Smooth muscle cell (in vitro differentiated cells): ENCODE results near the gene SEC14L3. TPM values are rescaled to one million over a fixed set of nuclear protein-coding genes. Genes with fewer than 3 reads are reported as not detected.

Source experiments
- DNase-seq: peaks from one replicate; lab custom pipeline; 2025; ENCODE audit not compliant: unreplicated experiment; lab: John Stamatoyannopoulos, UW
- H2AFZ ChIP-seq: fragments of 200-600 bp; sonication (generic); 2 replicates; pipeline ENCODE4 v1.6.0; 2016; ENCODE audit warnings: antibody characterized with exemption, low read depth, mild to moderate bottlenecking
- H3F3A ChIP-seq: fragments of 200-600 bp; sonication (generic); 2 replicates; pipeline ENCODE4 v1.6.0; 2017; ENCODE audit warnings: antibody characterized with exemption, low read depth
- H3K27ac ChIP-seq: fragments of 200-600 bp; sonication (generic); 2 replicates; pipeline ENCODE4 v1.5.1; 2016; ENCODE audit warnings: low read depth, mild to moderate bottlenecking
- H3K27me3 ChIP-seq: fragments of 200-600 bp; sonication (generic); 2 replicates; pipeline ENCODE4 v1.6.1; 2016; ENCODE audit warnings: low read depth, mild to moderate bottlenecking
- H3K36me3 ChIP-seq: fragments of 200-600 bp; sonication (generic); 2 replicates; pipeline ENCODE4 v1.5.1; 2016; ENCODE audit warnings: low read depth
- H3K4me1 ChIP-seq: fragments of 200-600 bp; sonication (generic); 2 replicates; pipeline ENCODE4 v1.5.1; 2016; ENCODE audit warnings: low read depth
- H3K4me2 ChIP-seq: fragments of 200-600 bp; sonication (generic); 2 replicates; pipeline ENCODE4 v1.6.0; 2016; ENCODE audit warnings: mild to moderate bottlenecking
- H3K4me3 ChIP-seq: fragments of 200-600 bp; sonication (generic); 2 replicates; pipeline ENCODE4 v1.5.1; 2016; ENCODE audit warnings: mild to moderate bottlenecking
- H3K79me2 ChIP-seq: fragments of 200-600 bp; sonication (generic); 2 replicates; pipeline ENCODE4 v1.6.0; 2016; ENCODE audit warnings: low read depth, mild to moderate bottlenecking
- H3K9ac ChIP-seq: fragments of 200-600 bp; sonication (generic); 2 replicates; pipeline ENCODE4 v1.6.0; 2016; ENCODE audit warnings: low read depth
- H3K9me3 ChIP-seq: fragments of 200-600 bp; sonication (generic); replicated peaks from 2 replicates; pipeline ENCODE4 v1.5.1; 2016; ENCODE audit warnings: low read depth
- H4K20me1 ChIP-seq: fragments of 200-600 bp; sonication (generic); 2 replicates; pipeline ENCODE4 v1.6.0; 2016; ENCODE audit warnings: low read depth
- WGBS: methylation state at CpG from one replicate; pipeline ENCODE4 v1.1.7; 2016; ENCODE audit warnings: low lambda C conversion rate; 5-methylcytosine and 5-hydroxymethylcytosine counted together
- polyA plus RNA-seq: library from polyadenylated mRNA; unstranded; fragments of >200 nt; fragmentation: Nextera tagmentation; extraction: Ambion mirVana; gene quantifications from 2 replicates; pipeline ENCODE4 v1.2.1, GENCODE V29; 2016
- total RNA-seq: library from RNA; depleted of rRNA; stranded (reverse); fragments of >200 nt; gene quantifications from 2 replicates; pipeline ENCODE4 v1.2.3, GENCODE V29; 2014
- TF ChIP-seq, protein P1 (sequence below): fragments of 200-600 bp; sonication (generic); IDR thresholded peaks from 2 replicates; pipeline ENCODE4 v1.5.1; 2017; ENCODE audit warnings: borderline replicate concordance, mild to moderate bottlenecking, antibody characterized with exemption; ENCODE audit not compliant: insufficient read depth, poor library complexity, severe bottlenecking

Gene SEC14L3
- total and polyA plus RNA-seq, 2 experiments from 2014 or later = not detected

DNA sequence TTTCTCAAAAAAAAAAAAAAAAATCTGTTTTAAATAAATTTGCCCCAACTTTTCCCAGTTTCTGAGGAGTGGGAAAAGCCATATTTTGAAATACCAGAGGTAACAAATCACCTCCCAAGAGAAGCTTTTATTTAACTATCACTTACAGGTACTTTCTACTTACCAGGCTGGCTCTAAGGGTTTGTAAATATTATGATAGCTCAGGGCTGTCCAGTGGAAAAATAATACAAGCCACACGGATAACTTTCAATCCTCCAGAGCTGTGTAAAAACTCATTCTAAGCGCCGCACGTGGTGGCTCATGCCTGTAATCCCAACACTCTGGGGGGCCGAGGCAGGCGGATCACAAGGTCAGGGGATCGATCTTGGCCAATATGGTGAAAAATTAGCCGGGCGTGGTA is 39.3 kb upstream of the SEC14L3 start:
- WGBS = 97% methylated on average over 9 of the region's 9 CpGs
- Histone ChIP-seq H3K36me3 (no peaks in the 10 kb centered on the region), H3K9ac (no peak overlapping the region), H3F3A (no peaks in the 10 kb centered on the region), H3K4me1 (no peaks in the 10 kb centered on the region), H2AFZ (no peak overlapping the region), H3K4me2 (no peak overlapping the region), H4K20me1 (no peaks in the 10 kb centered on the region), H3K27me3 (no peaks in the 10 kb centered on the region), H3K9me3 (no peaks in the 10 kb centered on the region), H3K27ac (no peak overlapping the region), H3K4me3 (no peak overlapping the region), H3K79me2 (no peaks in the 10 kb centered on the region)
- DNase-seq = no peak
- TF ChIP-seq, protein P1, sequence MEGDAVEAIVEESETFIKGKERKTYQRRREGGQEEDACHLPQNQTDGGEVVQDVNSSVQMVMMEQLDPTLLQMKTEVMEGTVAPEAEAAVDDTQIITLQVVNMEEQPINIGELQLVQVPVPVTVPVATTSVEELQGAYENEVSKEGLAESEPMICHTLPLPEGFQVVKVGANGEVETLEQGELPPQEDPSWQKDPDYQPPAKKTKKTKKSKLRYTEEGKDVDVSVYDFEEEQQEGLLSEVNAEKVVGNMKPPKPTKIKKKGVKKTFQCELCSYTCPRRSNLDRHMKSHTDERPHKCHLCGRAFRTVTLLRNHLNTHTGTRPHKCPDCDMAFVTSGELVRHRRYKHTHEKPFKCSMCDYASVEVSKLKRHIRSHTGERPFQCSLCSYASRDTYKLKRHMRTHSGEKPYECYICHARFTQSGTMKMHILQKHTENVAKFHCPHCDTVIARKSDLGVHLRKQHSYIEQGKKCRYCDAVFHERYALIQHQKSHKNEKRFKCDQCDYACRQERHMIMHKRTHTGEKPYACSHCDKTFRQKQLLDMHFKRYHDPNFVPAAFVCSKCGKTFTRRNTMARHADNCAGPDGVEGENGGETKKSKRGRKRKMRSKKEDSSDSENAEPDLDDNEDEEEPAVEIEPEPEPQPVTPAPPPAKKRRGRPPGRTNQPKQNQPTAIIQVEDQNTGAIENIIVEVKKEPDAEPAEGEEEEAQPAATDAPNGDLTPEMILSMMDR = no peak

DNA sequence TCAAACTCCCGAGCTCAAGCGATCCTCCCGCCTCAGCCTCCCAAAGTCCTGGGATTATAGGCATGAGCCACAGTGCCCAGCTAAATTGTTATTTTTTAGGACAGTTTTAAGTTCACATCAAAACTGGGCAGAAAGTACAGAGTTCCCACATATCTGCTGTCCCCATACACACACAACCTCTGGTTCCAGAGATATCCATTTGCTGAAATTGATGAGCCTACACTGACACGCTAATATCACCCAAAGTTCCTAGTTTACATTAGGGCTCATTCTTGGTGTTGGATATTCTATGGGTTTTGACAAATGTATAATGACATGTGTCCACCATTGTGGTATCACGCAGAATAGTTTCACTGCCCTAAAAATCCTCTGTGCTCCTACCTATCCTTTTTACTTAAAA is 36.4 kb upstream of the SEC14L3 start:
- no peak overlapping the region for H2AFZ ChIP-seq
- H3F3A ChIP-seq = no peaks in the 10 kb centered on the region
- H3K9me3 ChIP-seq = no peaks in the 10 kb centered on the region
- no peaks in the 10 kb centered on the region for H3K36me3 ChIP-seq
- H3K4me2 ChIP-seq = no peak overlapping the region
- H3K27ac ChIP-seq = no peak overlapping the region
- H4K20me1 ChIP-seq = no peaks in the 10 kb centered on the region
- TF ChIP-seq, protein P1 = no peak
- H3K79me2 ChIP-seq = no peaks in the 10 kb centered on the region
- no peaks in the 10 kb centered on the region for H3K4me1 ChIP-seq
- H3K27me3 ChIP-seq = peaks cover 11% of the 10 kb centered on the region
- H3K9ac ChIP-seq = no peak overlapping the region
- 94% methylated on average over 5 of the region's 5 CpGs for WGBS
- no peak for DNase-seq
- H3K4me3 ChIP-seq = no peak overlapping the region

DNA sequence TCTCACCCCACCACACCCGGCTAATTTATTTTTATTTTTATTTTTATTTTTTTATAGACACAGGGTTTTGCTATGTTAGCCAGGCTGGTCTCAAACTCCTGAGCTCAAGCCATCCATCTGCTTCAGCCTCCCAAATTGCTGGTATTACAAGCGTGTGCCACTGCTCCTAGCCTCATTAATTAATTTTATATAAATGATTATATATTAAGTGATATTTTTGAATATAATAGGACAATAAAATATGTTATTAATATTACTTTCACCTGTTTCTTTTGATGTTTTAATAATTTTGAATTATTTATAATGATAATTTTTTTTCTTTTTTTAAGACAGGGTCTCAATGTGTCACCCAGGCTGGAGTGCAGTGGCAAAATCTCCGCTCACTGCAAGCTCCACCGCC is 35.9 kb upstream of the SEC14L3 start:
- Histone ChIP-seq H3K27me3 (peaks cover 11% of the 10 kb centered on the region), H3K27ac (no peak overlapping the region), H2AFZ (no peak overlapping the region), H4K20me1 (no peaks in the 10 kb centered on the region), H3K36me3 (no peaks in the 10 kb centered on the region), H3F3A (no peaks in the 10 kb centered on the region), H3K9ac (no peak overlapping the region), H3K79me2 (no peaks in the 10 kb centered on the region), H3K9me3 (no peaks in the 10 kb centered on the region), H3K4me2 (no peak overlapping the region), H3K4me1 (no peaks in the 10 kb centered on the region), H3K4me3 (no peak overlapping the region)
- TF ChIP-seq, protein P1 = no peak
- DNase-seq = no peak
- 85% methylated on average over 4 of the region's 4 CpGs for WGBS

DNA sequence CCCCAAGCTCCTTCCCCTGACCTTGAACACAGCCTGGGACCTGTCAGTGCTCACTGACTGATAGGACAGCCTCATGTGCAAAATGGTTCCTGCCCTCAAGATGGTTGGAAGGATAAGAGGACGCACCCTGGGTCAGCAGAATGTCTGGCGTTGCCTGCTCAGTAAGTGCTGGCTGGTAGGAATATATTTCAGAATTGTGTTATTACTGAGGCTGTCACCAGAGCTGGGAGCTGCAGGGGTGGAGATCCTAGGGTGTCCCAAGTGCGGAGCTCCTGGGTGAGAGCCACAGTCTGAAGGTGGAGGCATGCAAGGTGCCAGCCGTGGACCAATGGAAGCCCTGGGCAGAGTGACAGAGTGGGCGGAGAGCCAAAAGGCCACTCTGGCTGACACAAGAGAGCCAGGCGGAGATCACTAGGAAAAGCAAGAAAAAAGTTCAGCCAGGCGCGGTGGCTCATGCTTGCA is 34.7 kb upstream of the SEC14L3 start:
- no peaks in the 10 kb centered on the region for H3K79me2 ChIP-seq
- no peak overlapping the region for H3K9ac ChIP-seq
- peaks cover 11% of the 10 kb centered on the region for H3K27me3 ChIP-seq
- TF ChIP-seq, protein P1 = no peak
- no peaks in the 10 kb centered on the region for H4K20me1 ChIP-seq
- H3K4me3 ChIP-seq = no peak overlapping the region
- H3F3A ChIP-seq = no peaks in the 10 kb centered on the region
- H3K27ac ChIP-seq = no peak overlapping the region
- DNase-seq = no peak
- H3K4me1 ChIP-seq = no peaks in the 10 kb centered on the region
- no peak overlapping the region for H2AFZ ChIP-seq
- no peaks in the 10 kb centered on the region for H3K36me3 ChIP-seq
- no peaks in the 10 kb centered on the region for H3K9me3 ChIP-seq
- 87% methylated on average over 8 of the region's 8 CpGs for WGBS
- no peak overlapping the region for H3K4me2 ChIP-seq
